Measurements from ENCODE around the gene RASAL2.

GRCh38 chr1:178133239-178133989 lies 39.5 kb downstream of the RASAL2 start:
- TF ChIP-seq CTCF (conservative IDR thresholded peaks at IDR 0.05 in 1 of 2, IDR thresholded peaks at IDR 0.05 in 1 of 2; ENCODE audit: low read depth in 1 of 2, low read length in 2 of 2) = no peak
- TF ChIP-seq EZH2 (IDR thresholded peaks at IDR 0.05; ENCODE audit: low read length, missing control alignments) = no peak
